Ovary (tissue), 9 donors: ENCODE data around the gene PNMA6E. TPM values are rescaled to one million over a fixed set of nuclear protein-coding genes. Genes with fewer than 3 reads are reported as not detected.

ENCODE experiments used
- DNase-seq, 5 donors: peaks; one replicate each; pipeline ENCODE4 v3.0.0-alpha.2; 2019 to 2020
- H3K27ac ChIP-seq, 2 donors: fragments of 200-600 bp; one replicate each; pipeline versions ENCODE4 v1.5.1 to v1.8.0; 2019 to 2022
- H3K27me3 ChIP-seq: fragments of 200-600 bp; one replicate; pipeline ENCODE4 v1.8.0; 2022
- H3K36me3 ChIP-seq: fragments of 200-600 bp; sonication (generic); one replicate; pipeline ENCODE4 v1.5.1; 2019
- H3K4me1 ChIP-seq: one replicate; pipeline ENCODE4 v1.8.1; 2013; ENCODE audit warnings: mild to moderate bottlenecking, moderate library complexity; ENCODE audit not compliant: insufficient read depth
- H3K4me3 ChIP-seq: fragments of 200-600 bp; sonication (generic); one replicate; pipeline ENCODE4 v1.5.1; 2017
- H3K9me3 ChIP-seq, 2 donors: fragments of 200-600 bp in 1 of 2; sonication (generic) in 1 of 2; one replicate each; pipeline versions ENCODE4 v1.5.1 to v1.8.1; 2013 to 2019; ENCODE audit warnings: mild to moderate bottlenecking in 1 of 2, moderate library complexity in 1 of 2
- EP300 ChIP-seq: sonication (generic); formaldehyde crosslinking; IDR thresholded peaks from one replicate; pipeline ENCODE4 v1.6.1; 2017; ENCODE audit warnings: antibody characterized with exemption
- POLR2A ChIP-seq: fragments of 450-650 bp; IDR thresholded peaks from one replicate; pipeline ENCODE4 v1.6.1; 2017; ENCODE audit warnings: antibody characterized with exemption, mild to moderate bottlenecking, moderate library complexity
- WGBS, 3 donors: extraction: QIAGEN DNeasy Blood & Tissue Kit in 1 of 3; methylation state at CpG; one replicate each; pipeline versions ENCODE4 v1.1.5 to v1.1.7; 2013 to 2017; 5-methylcytosine and 5-hydroxymethylcytosine counted together
- intact Hi-C, 4 donors: fragments of 100-400 bp; cut with DNase I; formaldehyde crosslinking; loops; one replicate each; pipeline versions ENCODE4 v1.11.0 to v1.15.1; 2022 to 2023
- polyA plus RNA-seq, 2 donors: library from polyadenylated mRNA; stranded (reverse); fragments of 200-250 nt in 1 of 2; fragments of 350-450 nt in 1 of 2; fragmentation: Illumina TruSeq in 1 of 2; extraction: RNeasy Lipid Tissue Mini Kit (QIAGEN cat#74804) in 1 of 2; gene quantifications; one replicate each; pipeline ENCODE4 v1.2.3, GENCODE V29; 2013 to 2014
- total RNA-seq, 7 donors: library from RNA; depleted of rRNA in 2 of 7; stranded (reverse); fragments of >200 nt in 2 of 7; fragmentation: NEBNext Ultra II Directional in 3 of 7; extraction: Animal tissue kit (Norgen Biotek cat#: 25700) in 3 of 7; gene quantifications; one replicate each; pipeline versions ENCODE4 v1.1.0 to v1.2.4, GENCODE V29; 2016 to 2023
- TF ChIP-seq, protein P1 (sequence below), 3 donors: fragments of 450-650 bp in 2 of 3; fragments of 200-600 bp in 1 of 3; IDR thresholded peaks; one replicate each; pipeline versions ENCODE4 v1.5.1 to v1.8.0; 2016 to 2022; ENCODE audit warnings: antibody characterized with exemption in 3 of 3, mild to moderate bottlenecking in 1 of 3
- donor health status: DM: no; HTN: no; CAD: no; lungs with moderate emphysema.
- donor health status: DM: no; HTN: no; CAD: no.
- donor health status: Bipolar disorder and iron deficiency.
- donor health status: DM: yes; HTN: yes; CAD: no.
- donor health status: DM: no; HTN: no; CAD: no.
- donor health status: DM: yes; HTN: yes; CAD: no.

Gene PNMA6E
- total and polyA plus RNA-seq, 9 donors: 0.10 to 3.5 (median 2.5) TPM

DNA sequence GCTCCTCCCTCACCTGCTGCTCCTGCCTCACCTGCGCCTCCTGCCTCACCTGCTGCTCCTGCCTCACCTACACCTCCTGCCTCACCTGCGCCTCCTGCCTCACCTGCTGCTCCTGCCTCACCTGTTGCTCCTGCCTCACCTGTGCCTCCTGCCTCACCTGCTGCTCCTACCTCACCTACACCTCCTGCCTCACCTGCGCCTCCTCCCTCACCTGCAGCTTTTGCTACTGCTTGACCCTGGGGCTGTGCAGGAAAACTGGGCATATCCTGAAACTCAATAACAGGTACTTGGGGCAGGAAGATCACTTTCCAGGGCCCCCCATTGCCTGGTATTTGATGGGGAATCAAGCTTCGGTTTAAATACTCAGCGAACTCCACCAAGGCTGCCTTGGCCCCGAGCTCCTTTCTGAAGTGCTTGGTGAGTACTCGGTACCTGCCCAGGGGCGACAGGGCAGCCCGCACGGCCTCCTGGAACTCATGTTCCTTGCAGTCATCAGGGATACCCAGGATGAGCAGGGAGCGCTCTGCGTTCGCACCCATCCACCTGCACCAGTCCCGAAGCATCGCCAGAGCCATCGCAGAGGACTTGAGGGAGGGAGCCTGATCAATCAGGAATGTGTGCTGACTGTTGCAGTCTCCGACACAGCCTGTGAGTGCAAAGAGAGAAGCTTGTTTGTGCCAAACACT is 2.7 kb downstream of the PNMA6E start:
- TF ChIP-seq EP300: no peak
- Histone ChIP-seq H3K4me1 (peaks cover 4% of the 10 kb centered on the region), H3K36me3 (no peaks in the 10 kb centered on the region), H3K27me3 (no peaks in the 10 kb centered on the region), H3K27ac (no peak overlapping the region), H3K4me3 (no peak overlapping the region), H3K9me3 (no peaks in the 10 kb centered on the region)
- peak in 1 of 5 donors; percentile 12 for DNase-seq
- 76 to 84% (median 83%) methylated on average over 17 of the region's 17 CpGs for WGBS, 3 donors
- intact Hi-C loops: no loop called here

GRCh38 chrX:153397256-153397960 is 3.7 kb downstream of the PNMA6E start:
- Histone ChIP-seq H3K4me1 (peaks cover 4% of the 10 kb centered on the region), H3K27ac (no peak overlapping the region), H3K4me3 (no peak overlapping the region), H3K36me3 (no peaks in the 10 kb centered on the region), H3K27me3 (no peaks in the 10 kb centered on the region), H3K9me3 (no peaks in the 10 kb centered on the region)
- intact Hi-C loops: no loop called here
- DNase-seq: peak in 2 of 5 donors; percentile 6 to 28
- no peak for TF ChIP-seq EP300
- TF ChIP-seq, protein P1, sequence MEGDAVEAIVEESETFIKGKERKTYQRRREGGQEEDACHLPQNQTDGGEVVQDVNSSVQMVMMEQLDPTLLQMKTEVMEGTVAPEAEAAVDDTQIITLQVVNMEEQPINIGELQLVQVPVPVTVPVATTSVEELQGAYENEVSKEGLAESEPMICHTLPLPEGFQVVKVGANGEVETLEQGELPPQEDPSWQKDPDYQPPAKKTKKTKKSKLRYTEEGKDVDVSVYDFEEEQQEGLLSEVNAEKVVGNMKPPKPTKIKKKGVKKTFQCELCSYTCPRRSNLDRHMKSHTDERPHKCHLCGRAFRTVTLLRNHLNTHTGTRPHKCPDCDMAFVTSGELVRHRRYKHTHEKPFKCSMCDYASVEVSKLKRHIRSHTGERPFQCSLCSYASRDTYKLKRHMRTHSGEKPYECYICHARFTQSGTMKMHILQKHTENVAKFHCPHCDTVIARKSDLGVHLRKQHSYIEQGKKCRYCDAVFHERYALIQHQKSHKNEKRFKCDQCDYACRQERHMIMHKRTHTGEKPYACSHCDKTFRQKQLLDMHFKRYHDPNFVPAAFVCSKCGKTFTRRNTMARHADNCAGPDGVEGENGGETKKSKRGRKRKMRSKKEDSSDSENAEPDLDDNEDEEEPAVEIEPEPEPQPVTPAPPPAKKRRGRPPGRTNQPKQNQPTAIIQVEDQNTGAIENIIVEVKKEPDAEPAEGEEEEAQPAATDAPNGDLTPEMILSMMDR (IDR thresholded peaks at IDR 0.05): no peak
- WGBS, 3 donors: 85 to 90% (median 90%) methylated on average over 26 to 27 of the region's 27 CpGs

GRCh38 chrX:153396320-153397195 is 4.6 kb downstream of the PNMA6E start:
- peak in 2 of 5 donors; percentile 10 to 18 for DNase-seq
- Histone ChIP-seq H3K4me1 (peaks cover 4% of the 10 kb centered on the region), H3K9me3 (no peaks in the 10 kb centered on the region), H3K27me3 (no peaks in the 10 kb centered on the region), H3K36me3 (no peaks in the 10 kb centered on the region), H3K4me3 (no peak overlapping the region), H3K27ac (no peak overlapping the region)
- TF ChIP-seq POLR2A (no peak), EP300 (no peak)
- TF ChIP-seq, protein P1 (IDR thresholded peaks at IDR 0.05): no peak
- intact Hi-C loops: no loop called here
- WGBS, 3 donors: 85 to 88% (median 88%) methylated on average over 22 to 26 of the region's 26 CpGs

DNA sequence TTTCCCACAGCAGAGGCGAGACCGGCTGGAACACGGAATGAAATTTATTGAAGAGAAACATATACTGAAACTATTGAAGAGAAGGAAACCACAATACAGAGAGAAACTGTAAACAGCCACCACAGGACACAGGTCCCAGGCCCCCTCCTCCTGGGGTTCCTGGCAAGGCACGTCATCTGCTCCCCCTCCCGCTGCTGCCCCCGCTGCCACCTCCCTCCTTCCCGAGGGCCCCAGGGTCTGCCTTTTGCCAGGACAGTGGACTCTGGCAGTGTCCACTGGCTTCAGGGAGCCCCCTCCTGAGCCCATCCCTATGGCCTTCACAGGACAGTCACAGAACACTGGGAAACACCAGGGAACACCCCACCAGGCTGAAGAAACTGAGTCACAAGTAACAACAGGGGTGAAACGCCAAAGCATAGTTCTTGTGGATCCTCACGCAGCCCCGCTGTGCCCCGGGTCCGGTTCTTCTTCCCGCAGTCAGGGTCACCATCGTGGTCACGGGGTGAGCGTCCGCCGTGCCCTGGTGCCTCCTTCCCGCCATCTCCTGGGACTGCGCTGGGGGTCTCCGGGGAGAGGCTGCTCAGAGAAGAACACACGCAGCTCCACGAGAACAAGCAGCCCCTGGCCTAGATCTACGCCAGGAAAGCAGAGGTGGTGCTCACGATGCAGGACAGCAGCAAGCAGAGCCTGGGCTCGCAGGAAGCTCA is 5.4 kb downstream of the PNMA6E start:
- WGBS, 3 donors: 86 to 89% (median 87%) methylated on average over 26 of the region's 26 CpGs
- Histone ChIP-seq H3K4me3 (no peak overlapping the region), H3K36me3 (no peaks in the 10 kb centered on the region), H3K27ac (no peak overlapping the region), H3K4me1 (peaks cover 4% of the 10 kb centered on the region), H3K9me3 (no peaks in the 10 kb centered on the region), H3K27me3 (no peaks in the 10 kb centered on the region)
- DNase-seq: peak in 2 of 5 donors; percentile 10 to 26
- TF ChIP-seq POLR2A (no peak), EP300 (no peak)
- TF ChIP-seq, protein P1 (IDR thresholded peaks at IDR 0.05): no peak
- intact Hi-C loops: no loop called here
